H9 (cell line): ENCODE data around the gene OLR1. TPM values are rescaled to one million over a fixed set of nuclear protein-coding genes. Genes with fewer than 3 reads are reported as not detected.
"Not testable (repeated sequence)": the region's sequence is repeated elsewhere in the genome, so short reads cannot be mapped to it uniquely, and the experiment has no call there.

Source experiments
- DNase-seq: peaks from one replicate; pipeline ENCODE4 v3.0.0-alpha.2; 2017
- H2AFZ ChIP-seq: one replicate; pipeline ENCODE4 v1.6.1; 2013; ENCODE audit warnings: mild to moderate bottlenecking, low read length, control low read depth, moderate library complexity
- H2AK5ac ChIP-seq: 2 replicates; pipeline ENCODE4 v1.6.1; 2013; ENCODE audit warnings: low read length, control low read depth, mixed read lengths; ENCODE audit not compliant: insufficient read length
- H2BK120ac ChIP-seq: one replicate; pipeline ENCODE4 v1.6.1; 2013; ENCODE audit warnings: low read depth, mild to moderate bottlenecking, low read length, control low read depth, inconsistent platforms; ENCODE audit not compliant: poor library complexity, severe bottlenecking
- H2BK12ac ChIP-seq: 2 replicates; pipeline ENCODE4 v1.6.1; 2013; ENCODE audit warnings: low read length, control low read depth, mixed read lengths, low read depth; ENCODE audit not compliant: insufficient read length
- H2BK15ac ChIP-seq: 2 replicates; pipeline ENCODE4 v1.6.1; 2013; ENCODE audit warnings: low read depth, low read length, control low read depth
- H2BK20ac ChIP-seq: one replicate; pipeline ENCODE4 v1.6.1; 2013; ENCODE audit warnings: low read depth, mild to moderate bottlenecking, low read length, control low read depth, inconsistent platforms; ENCODE audit not compliant: poor library complexity, severe bottlenecking
- H2BK5ac ChIP-seq: 2 replicates; pipeline ENCODE4 v1.6.1; 2013; ENCODE audit warnings: low read length, control low read depth, mixed read lengths; ENCODE audit not compliant: insufficient read length
- H3K14ac ChIP-seq: 2 replicates; pipeline ENCODE4 v1.6.1; 2013; ENCODE audit warnings: low read length, control low read depth; ENCODE audit not compliant: insufficient read depth
- H3K18ac ChIP-seq: 2 replicates; pipeline ENCODE4 v1.6.1; 2013; ENCODE audit warnings: low read depth, mild to moderate bottlenecking, mixed read lengths, low read length, control low read depth; ENCODE audit not compliant: insufficient read length
- H3K23ac ChIP-seq: 2 replicates; pipeline ENCODE4 v1.6.1; 2013; ENCODE audit warnings: low read length, control low read depth, mixed read lengths, low read depth; ENCODE audit not compliant: insufficient read length
- H3K23me2 ChIP-seq: 2 replicates; pipeline ENCODE4 v1.6.1; 2013; ENCODE audit warnings: low read depth, mild to moderate bottlenecking, mixed read lengths, low read length, control low read depth; ENCODE audit not compliant: insufficient read length, poor library complexity, severe bottlenecking
- H3K27ac ChIP-seq: 2 replicates; pipeline ENCODE4 v1.5.1; 2013; ENCODE audit warnings: low read length, control low read depth, mixed read lengths, low read depth; ENCODE audit not compliant: insufficient read length
- H3K27me3 ChIP-seq: 2 replicates; pipeline ENCODE4 v1.6.1; 2013; ENCODE audit warnings: low read length, control low read depth, inconsistent platforms; ENCODE audit not compliant: insufficient read depth
- H3K4ac ChIP-seq: 2 replicates; pipeline ENCODE4 v1.6.1; 2013; ENCODE audit warnings: low read depth, mild to moderate bottlenecking, control low read depth, inconsistent platforms, low read length, moderate library complexity
- H3K4me1 ChIP-seq: 2 replicates; pipeline ENCODE4 v1.6.1; 2013; ENCODE audit warnings: low read length, control low read depth, inconsistent platforms; ENCODE audit not compliant: insufficient read depth
- H3K4me2 ChIP-seq: 2 replicates; pipeline ENCODE4 v1.6.1; 2013; ENCODE audit warnings: low read length, control low read depth, mixed read lengths; ENCODE audit not compliant: insufficient read length, insufficient read depth
- H3K56ac ChIP-seq: 2 replicates; pipeline ENCODE4 v1.6.1; 2013; ENCODE audit warnings: low read depth, mild to moderate bottlenecking, mixed read lengths, low read length, control low read depth; ENCODE audit not compliant: insufficient read length
- H3K79me1 ChIP-seq: 2 replicates; pipeline ENCODE4 v1.6.1; 2013; ENCODE audit warnings: low read depth, mild to moderate bottlenecking, moderate library complexity, low read length, control low read depth, inconsistent platforms; ENCODE audit not compliant: insufficient read depth, poor library complexity, severe bottlenecking
- H3K79me2 ChIP-seq: 2 replicates; pipeline ENCODE4 v1.6.1; 2013; ENCODE audit warnings: low read length, control low read depth, inconsistent platforms; ENCODE audit not compliant: insufficient read depth
- H3K9ac ChIP-seq: 2 replicates; pipeline ENCODE4 v1.6.1; 2013; ENCODE audit warnings: low read length, control low read depth, mixed read lengths; ENCODE audit not compliant: insufficient read length; ENCODE audit errors: extremely low read depth
- H3K9me3 ChIP-seq: one replicate; pipeline ENCODE4 v1.6.1; 2013; ENCODE audit warnings: low read depth, low read length, inconsistent platforms; ENCODE audit not compliant: control insufficient read depth
- H3T11ph ChIP-seq: one replicate; pipeline ENCODE4 v1.6.1; 2013; ENCODE audit warnings: mild to moderate bottlenecking, low read length, control low read depth, inconsistent platforms
- H4K20me1 ChIP-seq: one replicate; pipeline ENCODE4 v1.6.1; 2013; ENCODE audit not compliant: control insufficient read depth, insufficient read length, insufficient read depth
- H4K5ac ChIP-seq: 2 replicates; pipeline ENCODE4 v1.6.1; 2013; ENCODE audit warnings: low read depth, mild to moderate bottlenecking, mixed read lengths, low read length, control low read depth; ENCODE audit not compliant: insufficient read length
- H4K8ac ChIP-seq: replicated peaks from 2 replicates; pipeline ENCODE4 v1.6.1; 2013; ENCODE audit warnings: low read length, control low read depth, mixed read lengths, low read depth; ENCODE audit not compliant: insufficient read length
- H4K91ac ChIP-seq: 2 replicates; pipeline ENCODE4 v1.6.1; 2013; ENCODE audit warnings: low read depth, mild to moderate bottlenecking, moderate library complexity, mixed read lengths, low read length, control low read depth; ENCODE audit not compliant: insufficient read length
- H3K27ac Mint-ChIP-seq, 3 experiments: 2 replicates in 2 of 3; 3 replicates in 1 of 3; pipeline ENCODE4 v1.8.0; 2020 to 2021; ENCODE audit warnings: mixed read lengths in 3 of 3, mild to moderate bottlenecking in 1 of 3, moderate library complexity in 1 of 3
- H3K27me3 Mint-ChIP-seq: 2 replicates; pipeline ENCODE4 v1.8.0; 2021; ENCODE audit warnings: low read depth, mild to moderate bottlenecking, moderate library complexity, mixed read lengths
- H3K36me3 Mint-ChIP-seq, 3 experiments: 2 replicates in 2 of 3; 3 replicates in 1 of 3; pipeline ENCODE4 v1.8.0; 2020 to 2021; ENCODE audit warnings: low read depth in 3 of 3, mixed read lengths in 3 of 3; ENCODE audit not compliant: insufficient read depth in 1 of 3
- H3K4me1 Mint-ChIP-seq, 2 experiments: 2 replicates each; pipeline ENCODE4 v1.8.0; 2020; ENCODE audit warnings: mixed read lengths in 2 of 2
- H3K4me3 Mint-ChIP-seq, 2 experiments: 2 replicates in 1 of 2; 3 replicates in 1 of 2; pipeline ENCODE4 v1.8.0; 2020 to 2021; ENCODE audit warnings: mild to moderate bottlenecking in 2 of 2, mixed read lengths in 2 of 2, moderate library complexity in 1 of 2
- H3K9me3 Mint-ChIP-seq, 2 experiments: 2 replicates in 1 of 2; 3 replicates in 1 of 2; pipeline ENCODE4 v1.8.0; 2020; ENCODE audit warnings: mild to moderate bottlenecking in 2 of 2, mixed read lengths in 2 of 2, moderate library complexity in 1 of 2
- CTCF ChIP-seq: fragments of 200-600 bp; sonication (generic); conservative IDR thresholded peaks from 3 replicates; pipeline ENCODE4 v1.8.0; 2021; ENCODE audit warnings: antibody characterized with exemption, mild to moderate bottlenecking
- WGBS: extraction: QIAGEN DNeasy Blood & Tissue Kit; methylation state at CpG from one replicate; pipeline ENCODE4 v1.1.7; 2013; ENCODE audit warnings: missing lambda C conversion rate, low lambda C conversion rate, mixed read lengths; ENCODE audit not compliant: insufficient read length; ENCODE audit errors: extremely low coverage; 5-methylcytosine and 5-hydroxymethylcytosine counted together
- total RNA-seq: library from RNA; stranded (reverse); gene quantifications from 2 replicates; pipeline ENCODE4 v1.2.1, GENCODE V29; 2021

Gene OLR1
- total RNA-seq, 1 experiment from 2014 or later: not detected

GRCh38 chr12:10218021-10218420 is 46.1 kb upstream of the OLR1 start:
- Histone ChIP-seq H2AK5ac (no peak overlapping the region), H3K23ac (no peak overlapping the region), H3K4me2 (no peak overlapping the region), H3K79me2 (peaks cover 3% of the 10 kb centered on the region; the same call in 1 of the 2 replicates), H2BK20ac (no peak overlapping the region), H4K8ac (no peak overlapping the region), H2AFZ (no peak overlapping the region), H3K18ac (no peak overlapping the region), H3K23me2 (peaks cover 12% of the 10 kb centered on the region), H2BK5ac (no peak overlapping the region), H3K9ac (no peak overlapping the region), H2BK15ac (no peak overlapping the region), H4K91ac (no peak overlapping the region), H3K9me3 (no peaks in the 10 kb centered on the region), H4K5ac (no peak overlapping the region), H3K4ac (no peak overlapping the region), H3K14ac (no peak overlapping the region), H2BK12ac (no peak overlapping the region), H4K20me1 (peaks cover 3% of the 10 kb centered on the region), H3K79me1 (peaks cover 11% of the 10 kb centered on the region), H2BK120ac (no peak overlapping the region), H3K27ac (no peak overlapping the region), H3K56ac (no peak overlapping the region), H3K4me1 (peaks cover 6% of the 10 kb centered on the region), H3K27me3 (no peaks in the 10 kb centered on the region), H3T11ph (no peak overlapping the region)
- TF ChIP-seq CTCF: no peak
- Mint-ChIP-seq H3K9me3 (no peaks in the 10 kb centered on the region), H3K27me3 (no peaks in the 10 kb centered on the region), H3K4me3 (no peak overlapping the region), H3K36me3 (peaks cover 29 to 48% (median 39%) of the 10 kb centered on the region in 3 experiments), H3K4me1 (peaks cover 17 to 20% of the 10 kb centered on the region in 2 experiments), H3K27ac (peak overlapping the region in 1 of 3 experiments; percentile 74; a peak in 1 of 7 replicates)
- no CpG with 5 or more reads among the region's 6 CpGs for WGBS
- no peak for DNase-seq

GRCh38 chr12:10215946-10216345 is 44.0 kb upstream of the OLR1 start:
- not testable (repeated sequence) for H2BK20ac ChIP-seq, H3K23ac ChIP-seq, H3K27me3 Mint-ChIP-seq, H2AK5ac ChIP-seq, H3K27me3 ChIP-seq, H3K18ac ChIP-seq, H3K4me2 ChIP-seq, H2BK5ac ChIP-seq, H4K20me1 ChIP-seq, H3K4ac ChIP-seq, H3K9ac ChIP-seq, H3K9me3 Mint-ChIP-seq, H3K4me1 ChIP-seq, H4K5ac ChIP-seq, H3K56ac ChIP-seq, H2BK120ac ChIP-seq, DNase-seq, H4K8ac ChIP-seq, H3T11ph ChIP-seq, H3K79me2 ChIP-seq, H2BK12ac ChIP-seq, H4K91ac ChIP-seq, H3K14ac ChIP-seq, H3K27ac ChIP-seq, H3K27ac Mint-ChIP-seq, H3K9me3 ChIP-seq, H3K4me3 Mint-ChIP-seq, H2BK15ac ChIP-seq, H2AFZ ChIP-seq
- H3K4me1 Mint-ChIP-seq: peaks cover 19 to 23% of the 10 kb centered on the region in 2 experiments
- peaks cover 11% of the 10 kb centered on the region for H3K79me1 ChIP-seq
- no CpG with 5 or more reads among the region's 13 CpGs for WGBS
- peaks cover 12% of the 10 kb centered on the region for H3K23me2 ChIP-seq
- H3K36me3 Mint-ChIP-seq: peaks cover 11 to 27% (median 18%) of the 10 kb centered on the region in 3 experiments
